Measurements from ENCODE around the gene GABRP.
A peak's percentile ranks its signal among the peaks of the same experiment; 100 is the strongest.

- TF ChIP-seq, protein P1, sequence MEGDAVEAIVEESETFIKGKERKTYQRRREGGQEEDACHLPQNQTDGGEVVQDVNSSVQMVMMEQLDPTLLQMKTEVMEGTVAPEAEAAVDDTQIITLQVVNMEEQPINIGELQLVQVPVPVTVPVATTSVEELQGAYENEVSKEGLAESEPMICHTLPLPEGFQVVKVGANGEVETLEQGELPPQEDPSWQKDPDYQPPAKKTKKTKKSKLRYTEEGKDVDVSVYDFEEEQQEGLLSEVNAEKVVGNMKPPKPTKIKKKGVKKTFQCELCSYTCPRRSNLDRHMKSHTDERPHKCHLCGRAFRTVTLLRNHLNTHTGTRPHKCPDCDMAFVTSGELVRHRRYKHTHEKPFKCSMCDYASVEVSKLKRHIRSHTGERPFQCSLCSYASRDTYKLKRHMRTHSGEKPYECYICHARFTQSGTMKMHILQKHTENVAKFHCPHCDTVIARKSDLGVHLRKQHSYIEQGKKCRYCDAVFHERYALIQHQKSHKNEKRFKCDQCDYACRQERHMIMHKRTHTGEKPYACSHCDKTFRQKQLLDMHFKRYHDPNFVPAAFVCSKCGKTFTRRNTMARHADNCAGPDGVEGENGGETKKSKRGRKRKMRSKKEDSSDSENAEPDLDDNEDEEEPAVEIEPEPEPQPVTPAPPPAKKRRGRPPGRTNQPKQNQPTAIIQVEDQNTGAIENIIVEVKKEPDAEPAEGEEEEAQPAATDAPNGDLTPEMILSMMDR (IDR thresholded peaks at IDR 0.05): peak; percentile 46 to 80 (median 63)
- no peak for TF ChIP-seq POLR2A (IDR thresholded peaks at IDR 0.05)
Measured at GRCh38 chr5:170791325-170791954, 7.9 kb downstream of the GABRP start.
